HepG2 (cell line): ENCODE results near the gene TLN1. TPM values are rescaled to one million over a fixed set of nuclear protein-coding genes. Genes with fewer than 3 reads are reported as not detected.

Experiments
- E2F5 ChIP-seq: sonication (generic); formaldehyde crosslinking; conservative IDR thresholded peaks from 2 replicates; pipeline ENCODE4 v1.4.0; 2020; ENCODE audit warnings: missing genetic modification reagents
- FLYWCH1 ChIP-seq: sonication (generic); formaldehyde crosslinking; IDR thresholded peaks from 2 replicates; pipeline ENCODE4 v1.8.1; 2023; ENCODE audit warnings: mild to moderate bottlenecking, missing genetic modification reagents
- MLLT10 ChIP-seq: sonication (generic); formaldehyde crosslinking; IDR thresholded peaks from 2 replicates; pipeline ENCODE4 v1.4.0; 2020; ENCODE audit warnings: missing genetic modification reagents
- PHF5A ChIP-seq: IDR thresholded peaks from one replicate; pipeline ENCODE4 v1.6.1; 2018; ENCODE audit warnings: low read depth, missing genetic modification reagents; ENCODE audit not compliant: unreplicated experiment
- PRPF4 ChIP-seq: fragments of 200-400 bp; formaldehyde crosslinking; IDR thresholded peaks from 2 replicates; pipeline ENCODE4 v1.6.1; 2016; ENCODE audit warnings: low read length, low read depth; ENCODE audit not compliant: poor library complexity, severe bottlenecking
- SKI ChIP-seq: fragments of 450-650 bp; IDR thresholded peaks from one replicate; pipeline ENCODE4 v1.6.1; 2018; ENCODE audit warnings: mild to moderate bottlenecking; ENCODE audit not compliant: partially characterized antibody
- SRSF9 ChIP-seq: fragments of 200-400 bp; formaldehyde crosslinking; IDR thresholded peaks from 2 replicates; pipeline ENCODE4 v1.6.1; 2018; ENCODE audit warnings: borderline replicate concordance, mild to moderate bottlenecking, low read depth, low read length; ENCODE audit not compliant: insufficient read depth, poor library complexity, severe bottlenecking
- TFDP2 ChIP-seq: sonication (generic); formaldehyde crosslinking; IDR thresholded peaks from 2 replicates; pipeline ENCODE4 v1.4.0; 2020; ENCODE audit warnings: missing genetic modification reagents
- THAP7 ChIP-seq: sonication (generic); formaldehyde crosslinking; IDR thresholded peaks from 2 replicates; pipeline ENCODE4 v1.8.1; 2023; ENCODE audit warnings: mild to moderate bottlenecking, missing genetic modification reagents
- ZMYM3 ChIP-seq: sonication (generic); formaldehyde crosslinking; IDR thresholded peaks from 2 replicates; pipeline ENCODE4 v1.5.1; 2020; ENCODE audit warnings: mild to moderate bottlenecking, missing genetic modification reagents
- ZNF275 ChIP-seq: sonication (generic); formaldehyde crosslinking; IDR thresholded peaks from 2 replicates; pipeline ENCODE4 v1.8.0; 2022; ENCODE audit warnings: missing genetic modification reagents, mild to moderate bottlenecking, inconsistent platforms, borderline replicate concordance
- ZNF318 ChIP-seq: sonication (generic); formaldehyde crosslinking; IDR thresholded peaks from 2 replicates; pipeline ENCODE4 v1.4.0; 2020; ENCODE audit warnings: mild to moderate bottlenecking, missing genetic modification reagents
- ZNF33A ChIP-seq: sonication (generic); formaldehyde crosslinking; IDR thresholded peaks from 2 replicates; pipeline ENCODE4 v1.5.1; 2020; ENCODE audit warnings: missing genetic modification reagents, mild to moderate bottlenecking, moderate library complexity, borderline replicate concordance
- ZNF383 ChIP-seq: sonication (generic); formaldehyde crosslinking; IDR thresholded peaks from 2 replicates; pipeline ENCODE4 v1.4.0; 2020; ENCODE audit warnings: missing genetic modification reagents, mild to moderate bottlenecking, borderline replicate concordance
- ZNF446 ChIP-seq: sonication (generic); formaldehyde crosslinking; IDR thresholded peaks from 2 replicates; pipeline ENCODE4 v1.5.0; 2020; ENCODE audit warnings: mild to moderate bottlenecking, missing genetic modification reagents
- ZNF552 ChIP-seq: sonication (generic); formaldehyde crosslinking; IDR thresholded peaks from 2 replicates; pipeline ENCODE4 v1.9.0; 2022; ENCODE audit warnings: missing genetic modification reagents, mild to moderate bottlenecking, borderline replicate concordance
- polyA plus RNA-seq, 8 experiments: library from polyadenylated mRNA; depleted of rRNA in 3 of 8; stranded (reverse) in 7 of 8; unstranded in 1 of 8; fragments of >200 nt; fragmentation: Illumina TruSeq in 4 of 8; extraction: Trizol in 4 of 8; gene quantifications; 2 replicates each; pipeline versions ENCODE4 v1.2.1 to v1.2.3, GENCODE V29; 2011 to 2016; ENCODE audit warnings: low read depth in 4 of 8, missing spikeins in 1 of 8, mixed read lengths in 1 of 8; ENCODE audit not compliant: insufficient read depth in 1 of 8
- total RNA-seq, 5 experiments: library from RNA; depleted of rRNA; stranded (reverse); fragments of >200 nt; fragmentation: Illumina TruSeq; extraction: Trizol; gene quantifications; 2 replicates each; pipeline ENCODE4 v1.2.3, GENCODE V29; 2016; ENCODE audit warnings: low read depth in 1 of 5

Gene TLN1
- total and polyA plus RNA-seq, 2 of the 13 experiments (the other 11 are each of a cell fraction or from before 2014, with no cell fraction given) = 35.2 to 51.8 TPM

- TF ChIP-seq ZNF318 (CRISPR knock-in tag) (no peak), E2F5 (CRISPR knock-in tag) (no peak), MLLT10 (CRISPR knock-in tag) (no peak), ZMYM3 (CRISPR knock-in tag) (peak; percentile 75), ZNF383 (CRISPR knock-in tag) (no peak), TFDP2 (CRISPR knock-in tag) (no peak), ZNF446 (no peak), FLYWCH1 (CRISPR knock-in tag) (no peak), THAP7 (CRISPR knock-in tag) (no peak), ZNF275 (CRISPR knock-in tag) (no peak), SRSF9 (no peak), ZNF33A (no peak), SKI (peak; percentile 65), PHF5A (CRISPR knock-in tag) (no peak), PRPF4 (no peak), ZNF552 (CRISPR knock-in tag) (no peak)
These were observed 62.5 kb downstream of the TLN1 start (continued) for GRCh38 chr9:35669331-35670145.
